ENCODE data around the gene COL8A1.
A peak's percentile ranks its signal among the peaks of the same experiment; 100 is the strongest.

The COL8A1 gene

DNA sequence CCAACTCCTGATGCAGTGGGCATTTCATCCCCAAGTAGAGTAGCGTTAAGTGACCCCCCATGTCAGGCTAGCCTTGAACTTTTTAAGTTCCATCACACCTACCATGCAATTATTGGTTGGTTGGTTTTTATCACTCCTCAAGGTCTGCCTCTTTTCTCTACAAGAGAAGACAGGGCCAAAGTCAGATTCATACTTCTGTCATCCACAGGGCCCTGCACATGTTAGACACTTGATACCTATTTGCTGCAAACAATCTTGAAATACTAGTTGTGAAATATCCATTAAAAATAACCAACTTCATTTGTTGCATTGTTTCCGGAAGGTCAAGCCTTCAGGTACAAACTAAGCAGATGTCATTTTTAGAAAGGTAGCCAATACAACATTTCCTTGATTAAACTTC, 180.4 kb downstream of the COL8A1 start:
- DNase-seq (ENCODE audit: low read depth in 1 of 2, low spot score in 1 of 2): no peak
- H3K4me3 ChIP-seq (replicated peaks; ENCODE audit: insufficient read depth, low read length): peak overlapping the region; percentile 86
- no peaks in the 10 kb centered on the region for H3K27me3 ChIP-seq (ENCODE audit: insufficient read depth, poor library complexity, severe bottlenecking)
- no peak overlapping the region for H3K27ac ChIP-seq (replicated peaks)
- TF ChIP-seq, protein P1, sequence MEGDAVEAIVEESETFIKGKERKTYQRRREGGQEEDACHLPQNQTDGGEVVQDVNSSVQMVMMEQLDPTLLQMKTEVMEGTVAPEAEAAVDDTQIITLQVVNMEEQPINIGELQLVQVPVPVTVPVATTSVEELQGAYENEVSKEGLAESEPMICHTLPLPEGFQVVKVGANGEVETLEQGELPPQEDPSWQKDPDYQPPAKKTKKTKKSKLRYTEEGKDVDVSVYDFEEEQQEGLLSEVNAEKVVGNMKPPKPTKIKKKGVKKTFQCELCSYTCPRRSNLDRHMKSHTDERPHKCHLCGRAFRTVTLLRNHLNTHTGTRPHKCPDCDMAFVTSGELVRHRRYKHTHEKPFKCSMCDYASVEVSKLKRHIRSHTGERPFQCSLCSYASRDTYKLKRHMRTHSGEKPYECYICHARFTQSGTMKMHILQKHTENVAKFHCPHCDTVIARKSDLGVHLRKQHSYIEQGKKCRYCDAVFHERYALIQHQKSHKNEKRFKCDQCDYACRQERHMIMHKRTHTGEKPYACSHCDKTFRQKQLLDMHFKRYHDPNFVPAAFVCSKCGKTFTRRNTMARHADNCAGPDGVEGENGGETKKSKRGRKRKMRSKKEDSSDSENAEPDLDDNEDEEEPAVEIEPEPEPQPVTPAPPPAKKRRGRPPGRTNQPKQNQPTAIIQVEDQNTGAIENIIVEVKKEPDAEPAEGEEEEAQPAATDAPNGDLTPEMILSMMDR (IDR thresholded peaks at IDR 0.05; ENCODE audit: insufficient read depth, low read length): no peak
- TF ChIP-seq GABPA (IDR thresholded peaks at IDR 0.05; ENCODE audit: low read depth): no peak

DNA sequence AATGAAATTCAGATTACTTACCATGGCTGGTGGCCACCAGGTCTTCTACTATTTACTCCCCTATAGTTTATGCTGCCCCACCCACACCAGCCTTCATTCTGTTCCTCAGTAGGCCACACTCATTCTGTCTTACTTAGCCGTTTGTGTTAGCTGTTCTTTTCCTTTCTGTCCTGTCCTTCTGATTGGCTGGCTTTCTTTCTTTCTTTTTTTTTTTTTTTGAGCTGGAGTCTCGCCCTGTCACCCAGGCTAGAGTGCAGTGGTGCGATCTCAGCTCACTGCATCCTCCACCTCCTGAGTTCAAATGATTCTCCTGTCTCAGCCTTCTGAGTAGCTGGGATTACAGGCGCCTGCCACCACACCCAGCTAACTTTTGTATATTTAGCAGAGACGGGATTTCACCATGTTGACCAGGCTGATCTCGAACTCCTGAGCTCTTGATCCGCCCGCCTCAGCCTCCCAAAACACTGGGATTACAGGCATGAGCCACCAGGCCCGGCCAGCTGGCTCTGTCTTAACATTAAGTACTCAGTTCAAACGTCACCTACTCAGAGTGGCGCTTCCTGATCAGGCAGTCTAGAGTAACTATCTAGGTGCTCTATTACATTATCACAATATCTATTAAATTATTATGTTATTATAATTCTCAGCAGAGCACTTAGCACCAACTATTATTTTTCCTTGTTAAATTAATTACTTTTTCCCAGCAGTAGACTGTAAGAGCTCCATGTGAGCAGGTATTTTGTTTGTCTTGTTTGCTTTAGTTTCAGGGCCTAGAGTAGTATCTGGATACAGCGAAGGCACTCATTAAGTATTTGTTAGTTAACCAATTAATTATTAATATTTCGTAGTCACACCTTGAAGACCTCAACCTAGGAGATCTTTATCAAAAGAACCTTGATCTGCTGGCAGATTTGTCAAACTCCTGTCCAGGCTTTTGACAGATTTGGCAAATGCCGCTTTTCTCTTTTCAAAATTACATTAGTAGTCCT, 185.6 kb downstream of the COL8A1 start:
- Histone ChIP-seq H3K27ac (replicated peaks) (no peak overlapping the region), H3K27me3 (ENCODE audit: insufficient read depth, poor library complexity, severe bottlenecking) (no peaks in the 10 kb centered on the region), H3K4me3 (replicated peaks; ENCODE audit: insufficient read depth, low read length) (no peak overlapping the region)
- TF ChIP-seq, protein P2, sequence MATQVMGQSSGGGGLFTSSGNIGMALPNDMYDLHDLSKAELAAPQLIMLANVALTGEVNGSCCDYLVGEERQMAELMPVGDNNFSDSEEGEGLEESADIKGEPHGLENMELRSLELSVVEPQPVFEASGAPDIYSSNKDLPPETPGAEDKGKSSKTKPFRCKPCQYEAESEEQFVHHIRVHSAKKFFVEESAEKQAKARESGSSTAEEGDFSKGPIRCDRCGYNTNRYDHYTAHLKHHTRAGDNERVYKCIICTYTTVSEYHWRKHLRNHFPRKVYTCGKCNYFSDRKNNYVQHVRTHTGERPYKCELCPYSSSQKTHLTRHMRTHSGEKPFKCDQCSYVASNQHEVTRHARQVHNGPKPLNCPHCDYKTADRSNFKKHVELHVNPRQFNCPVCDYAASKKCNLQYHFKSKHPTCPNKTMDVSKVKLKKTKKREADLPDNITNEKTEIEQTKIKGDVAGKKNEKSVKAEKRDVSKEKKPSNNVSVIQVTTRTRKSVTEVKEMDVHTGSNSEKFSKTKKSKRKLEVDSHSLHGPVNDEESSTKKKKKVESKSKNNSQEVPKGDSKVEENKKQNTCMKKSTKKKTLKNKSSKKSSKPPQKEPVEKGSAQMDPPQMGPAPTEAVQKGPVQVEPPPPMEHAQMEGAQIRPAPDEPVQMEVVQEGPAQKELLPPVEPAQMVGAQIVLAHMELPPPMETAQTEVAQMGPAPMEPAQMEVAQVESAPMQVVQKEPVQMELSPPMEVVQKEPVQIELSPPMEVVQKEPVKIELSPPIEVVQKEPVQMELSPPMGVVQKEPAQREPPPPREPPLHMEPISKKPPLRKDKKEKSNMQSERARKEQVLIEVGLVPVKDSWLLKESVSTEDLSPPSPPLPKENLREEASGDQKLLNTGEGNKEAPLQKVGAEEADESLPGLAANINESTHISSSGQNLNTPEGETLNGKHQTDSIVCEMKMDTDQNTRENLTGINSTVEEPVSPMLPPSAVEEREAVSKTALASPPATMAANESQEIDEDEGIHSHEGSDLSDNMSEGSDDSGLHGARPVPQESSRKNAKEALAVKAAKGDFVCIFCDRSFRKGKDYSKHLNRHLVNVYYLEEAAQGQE (IDR thresholded peaks at IDR 0.05; ENCODE audit: insufficient replicate concordance, low read depth): no peak
- TF ChIP-seq SPI1 (IDR thresholded peaks at IDR 0.05; ENCODE audit: borderline replicate concordance, low read depth): no peak
- no peak for TF ChIP-seq POLR2AphosphoS5 (IDR thresholded peaks at IDR 0.05; ENCODE audit: low read depth)
- TF ChIP-seq, protein P1 (IDR thresholded peaks at IDR 0.05; ENCODE audit: insufficient read depth, low read length): no peak
- no peak for TF ChIP-seq GABPA (IDR thresholded peaks at IDR 0.05; ENCODE audit: low read depth)
- no peak for DNase-seq (ENCODE audit: low read depth in 1 of 2, low spot score in 1 of 2)

DNA sequence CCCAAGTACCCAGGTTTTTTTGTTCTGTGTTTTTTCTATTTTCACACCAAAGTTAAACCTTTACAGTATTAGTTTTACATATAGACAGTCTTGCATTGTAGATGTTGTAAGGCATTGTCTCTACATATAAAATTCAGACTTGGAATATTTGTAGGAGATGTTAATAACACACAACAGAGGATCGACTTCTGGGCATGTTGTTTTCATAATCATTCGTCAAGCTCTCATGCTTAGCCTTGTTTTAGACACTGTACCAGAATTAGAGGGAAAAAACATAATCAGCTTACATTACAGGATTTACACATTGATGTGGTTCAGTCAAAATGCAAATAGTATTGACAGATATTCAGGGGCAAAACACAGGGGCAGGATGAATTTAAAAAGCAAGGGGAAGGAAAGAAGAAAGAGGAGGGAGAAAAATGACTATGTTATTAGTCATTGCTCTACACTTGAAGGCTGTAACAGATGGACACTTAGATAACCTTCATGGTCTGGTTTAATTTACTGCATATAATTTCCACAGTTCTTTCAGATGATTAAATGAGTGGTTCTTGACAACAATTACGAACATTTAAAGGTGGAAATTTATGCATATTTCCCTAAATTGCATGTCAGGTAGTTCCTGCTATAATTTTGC, 186.7 kb downstream of the COL8A1 start:
- DNase-seq (ENCODE audit: low read depth in 1 of 2, low spot score in 1 of 2): no peak
- H3K27ac ChIP-seq (replicated peaks): no peak overlapping the region
- H3K27me3 ChIP-seq (ENCODE audit: insufficient read depth, poor library complexity, severe bottlenecking): no peaks in the 10 kb centered on the region
- TF ChIP-seq, protein P1 (IDR thresholded peaks at IDR 0.05; ENCODE audit: insufficient read depth, low read length): no peak
- TF ChIP-seq SPI1 (IDR thresholded peaks at IDR 0.05; ENCODE audit: borderline replicate concordance, low read depth) (no peak), POLR2AphosphoS5 (IDR thresholded peaks at IDR 0.05; ENCODE audit: low read depth) (no peak), GABPA (IDR thresholded peaks at IDR 0.05; ENCODE audit: low read depth) (no peak)
- TF ChIP-seq, protein P2 (IDR thresholded peaks at IDR 0.05; ENCODE audit: insufficient replicate concordance, low read depth): no peak
- no peak overlapping the region for H3K4me3 ChIP-seq (replicated peaks; ENCODE audit: insufficient read depth, low read length)
